ENCODE data around the gene LIN28A. TPM values are rescaled to one million over a fixed set of nuclear protein-coding genes. Genes with fewer than 3 reads are reported as not detected.
A peak's percentile ranks its signal among the peaks of the same experiment; 100 is the strongest.

Gene LIN28A
- total and polyA plus RNA-seq, 2 donors (not counting 1 experiment from before 2014, with no cell fraction given) = not detected

DNA sequence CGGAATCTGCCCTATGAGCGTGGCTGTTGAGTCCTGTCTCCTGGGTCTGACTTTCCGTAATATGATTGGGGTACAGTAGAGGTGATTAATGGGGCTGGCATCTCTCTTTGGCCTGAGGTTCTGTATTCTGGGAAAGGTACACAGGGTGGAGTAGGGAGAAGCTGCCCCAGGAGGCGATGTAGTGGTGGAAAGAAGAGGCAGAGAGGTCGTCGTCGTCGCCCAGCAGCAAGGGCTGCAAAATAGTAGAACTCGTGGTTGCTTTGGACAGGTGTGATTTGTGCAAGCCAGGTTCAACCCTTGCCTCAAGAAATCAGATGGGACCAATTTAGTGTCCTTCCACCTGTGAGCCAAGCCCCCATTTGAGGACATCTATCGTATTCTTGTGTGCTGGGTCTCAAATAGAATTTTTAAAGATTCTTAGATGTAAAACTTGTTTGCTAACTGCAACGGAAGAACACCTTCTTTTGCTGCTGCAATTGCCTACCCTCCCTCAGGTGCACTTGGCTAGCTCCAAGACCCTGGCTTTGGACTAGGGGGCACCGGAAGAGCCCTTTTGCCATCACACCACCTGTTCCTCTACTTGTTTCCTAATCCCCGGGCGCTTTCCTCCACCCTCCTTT is 60.4 kb downstream of the LIN28A start:
- peak overlapping the region in 4 of 5 experiments; percentile 72 to 91 (median 82) for H3K4me3 ChIP-seq (ENCODE audit: control extremely low read depth in 1 of 5, extremely low read depth in 1 of 5, insufficient read depth in 1 of 5, low read depth in 2 of 5, low read length in 4 of 5)
- WGBS (ENCODE audit: insufficient coverage) = 55% methylated on average over 11 of the region's 14 CpGs
- POLR2A ChIA-PET = interaction anchor here (0.5 to 2.8 kb wide), 8 partner anchors 12 to 1031 kb away, joined by 3 to 39 read pairs (median 4); partner anchors contain the start of genes CEP85 and DHDDS
- H3K27me3 ChIP-seq (replicated peaks in 1 of 4; ENCODE audit: control extremely low read depth in 1 of 4, control insufficient read depth in 3 of 4, insufficient read depth in 4 of 4, low read length in 3 of 4) = no peaks in the 10 kb centered on the region
- intact Hi-C loops (cut with micrococcal nuclease) = loop anchor here (5.0 to 10.0 kb wide), 4 partner anchors 154 to 434 kb away; partner anchors contain the start of genes CD52, GPATCH3 and PDIK1L
- CTCF ChIA-PET = interaction anchor here (0.6 to 3.8 kb wide), 11 partner anchors 9 to 1971 kb away, joined by 3 to 23 read pairs (median 5); partner anchors contain the start of gene DHDDS
- H2AFZ ChIP-seq (ENCODE audit: insufficient read depth, low read depth, low read length, poor library complexity, severe bottlenecking) = no peak overlapping the region
- peak overlapping the region; percentile 98 for H3K9ac ChIP-seq (ENCODE audit: low read length)
- no peaks in the 10 kb centered on the region for H3K9me3 ChIP-seq (ENCODE audit: control extremely low read depth in 1 of 3, control insufficient read depth in 2 of 3, insufficient read depth in 1 of 3, low read length in 2 of 3)
- peak overlapping the region; percentile 98 for H3K27ac Mint-ChIP-seq
- ATAC-seq (ENCODE audit: low read depth) (no peak), DNase-seq (peak; percentile 37)
- H3K27me3 Mint-ChIP-seq = no peaks in the 10 kb centered on the region
- peaks cover 2 to 41% of the 10 kb centered on the region in 2 experiments for H3K36me3 ChIP-seq (replicated peaks in 1 of 2; ENCODE audit: control extremely low read depth in 1 of 2, control insufficient read depth in 1 of 2, extremely low read depth in 1 of 2, insufficient read depth in 2 of 2, low read length in 1 of 2)
- peaks cover 43% of the 10 kb centered on the region for H3K4me1 Mint-ChIP-seq
- H3K4me3 Mint-ChIP-seq = peak overlapping the region; percentile 93
- H3K4me1 ChIP-seq (ENCODE audit: control insufficient read depth in 2 of 2, insufficient read depth in 2 of 2, low read length in 2 of 2) = peaks cover 35% of the 10 kb centered on the region in 2 donors
- TF ChIP-seq EZH2 (IDR thresholded peaks at IDR 0.05; ENCODE audit: borderline replicate concordance, insufficient read depth, low read depth, low read length, poor library complexity, severe bottlenecking) (no peak), CTCF (IDR thresholded peaks at IDR 0.05) (no peak)
- peak overlapping the region; percentile 96 for H3K4me2 ChIP-seq (replicated peaks; ENCODE audit: low read depth, low read length, poor library complexity, severe bottlenecking)
- peaks cover 55% of the 10 kb centered on the region for H4K20me1 ChIP-seq (ENCODE audit: control insufficient read depth, insufficient read depth, low read length, poor library complexity, severe bottlenecking)
- no peaks in the 10 kb centered on the region for H3K9me3 Mint-ChIP-seq (ENCODE audit: insufficient read depth)
- H3K27ac ChIP-seq (ENCODE audit: low read length in 2 of 2) = no peak overlapping the region
- peaks cover 19% of the 10 kb centered on the region for H3K79me2 ChIP-seq (ENCODE audit: control insufficient read depth, insufficient read depth, low read length)

Data from B cell (primary cell).